K562 (cell line): ENCODE results near the gene VPS26A. TPM values are rescaled to one million over a fixed set of nuclear protein-coding genes. Genes with fewer than 3 reads are reported as not detected.

Source experiments
- CREB1 ChIP-seq, 2 experiments: sonication (generic) in 1 of 2; formaldehyde crosslinking in 1 of 2; IDR thresholded peaks; 2 replicates each; pipeline versions ENCODE4 v1.6.1 to v1.8.0; 2012 to 2022; ENCODE audit warnings: inconsistent platforms in 1 of 2, mild to moderate bottlenecking in 1 of 2, missing genetic modification reagents in 1 of 2, moderate library complexity in 1 of 2
- HLTF ChIP-seq: fragments of 450-650 bp; IDR thresholded peaks from 2 replicates; pipeline ENCODE4 v1.6.1; 2016
- HMGXB4 ChIP-seq: sonication (generic); formaldehyde crosslinking; IDR thresholded peaks from 2 replicates; pipeline ENCODE4 v1.8.1; 2023; ENCODE audit warnings: mild to moderate bottlenecking, missing genetic modification reagents
- IRF9 ChIP-seq: fragments of 450-650 bp; IDR thresholded peaks from 2 replicates; pipeline ENCODE4 v1.6.1; 2016; ENCODE audit warnings: missing biosample characterization, missing genetic modification characterization
- LARP7 ChIP-seq: fragments of 450-650 bp; IDR thresholded peaks from 2 replicates; pipeline ENCODE4 v1.6.1; 2016
- MAFF ChIP-seq: IDR thresholded peaks from 2 replicates; pipeline ENCODE4 v1.6.1; 2012; ENCODE audit warnings: low read length, improper control_type of control experiment
- PHB2 ChIP-seq: fragments of 450-650 bp; IDR thresholded peaks from 2 replicates; pipeline ENCODE4 v1.6.1; 2017; ENCODE audit warnings: low read depth
- RBBP5 ChIP-seq: fragments of 200-600 bp; sonication (generic); IDR thresholded peaks from 2 replicates; pipeline ENCODE4 v1.6.1; 2012; ENCODE audit warnings: borderline replicate concordance, mild to moderate bottlenecking, low read length, control low read depth, inconsistent platforms; ENCODE audit not compliant: insufficient read depth, poor library complexity, severe bottlenecking
- SAP30 ChIP-seq: fragments of 200-600 bp; sonication (generic); IDR thresholded peaks from 2 replicates; pipeline ENCODE4 v1.6.1; 2012; ENCODE audit warnings: borderline replicate concordance, low read depth, mild to moderate bottlenecking, moderate library complexity, low read length, control low read depth, inconsistent platforms; ENCODE audit not compliant: insufficient read depth, poor library complexity, severe bottlenecking
- TSC22D4 ChIP-seq: fragments of 450-650 bp; IDR thresholded peaks from 2 replicates; pipeline ENCODE4 v1.6.1; 2016; ENCODE audit warnings: missing genetic modification characterization, missing biosample characterization, control low read depth
- YY1 ChIP-seq, 3 experiments: IDR thresholded peaks; 2 replicates each; pipeline ENCODE4 v1.6.1; 2011; ENCODE audit warnings: low read length in 2 of 3, mild to moderate bottlenecking in 2 of 3, moderate library complexity in 2 of 3, borderline replicate concordance in 1 of 3, control low read depth in 1 of 3, low read depth in 1 of 3; ENCODE audit not compliant: insufficient read depth in 3 of 3, insufficient replicate concordance in 2 of 3, control insufficient read depth in 1 of 3, insufficient read length in 1 of 3; ENCODE audit errors: extremely low read depth in 1 of 3
- ZBTB12 ChIP-seq: fragments of 250-450 bp; sonication (Bioruptor Pico); IDR thresholded peaks from 2 replicates; pipeline ENCODE4 v1.4.0; 2020
- ZBTB2 ChIP-seq: fragments of 450-650 bp; IDR thresholded peaks from 2 replicates; pipeline ENCODE4 v1.6.1; 2016; ENCODE audit warnings: antibody characterized with exemption
- ZNF445 ChIP-seq: fragments of 250-450 bp; sonication (Bioruptor Pico); IDR thresholded peaks from 2 replicates; pipeline ENCODE4 v1.4.0; 2020; ENCODE audit warnings: low read depth, mild to moderate bottlenecking, moderate library complexity
- polyA plus RNA-seq, 8 experiments: library from polyadenylated mRNA; depleted of rRNA in 4 of 8; stranded (reverse) in 5 of 8; unstranded in 3 of 8; fragments of >200 nt; fragmentation: Nextera tagmentation in 2 of 8; fragmentation: Illumina TruSeq in 1 of 8; extraction: Ambion mirVana in 2 of 8; extraction: Trizol in 1 of 8; gene quantifications; 2 replicates each; pipeline versions ENCODE4 v1.2.1 to v1.2.3, GENCODE V29; 2011 to 2014; ENCODE audit warnings: inconsistent platforms in 1 of 8, missing spikeins in 1 of 8
- total RNA-seq, 7 experiments: library from RNA; depleted of rRNA in 6 of 7; stranded (reverse); fragments of >200 nt in 6 of 7; fragmentation: Illumina TruSeq in 2 of 7; extraction: Trizol in 2 of 7; gene quantifications; 2 replicates each; pipeline versions ENCODE4 v1.2.1 to v1.2.3, GENCODE V29; 2011 to 2021; ENCODE audit warnings: low replicate concordance in 1 of 7
- TF ChIP-seq, protein P1 (sequence below), 2 experiments: fragments of 450-650 bp; conservative IDR thresholded peaks; 2 replicates each; pipeline ENCODE4 v1.6.1; 2017; ENCODE audit warnings: mild to moderate bottlenecking in 2 of 2, moderate library complexity in 2 of 2

VPS26A gene
- total and polyA plus RNA-seq, 9 of the 15 experiments (the other 6 are each of a cell fraction or from before 2014, with no cell fraction given) = 47.1 to 137 (median 69.3) TPM

- TF ChIP-seq PHB2 (peak; percentile 70), MAFF (no peak), YY1 (IDR thresholded peaks at IDR 0.05; ENCODE audit: borderline replicate concordance in 1 of 3, control insufficient read depth in 1 of 3, extremely low read depth in 1 of 3, insufficient read depth in 3 of 3, insufficient read length in 1 of 3, insufficient replicate concordance in 2 of 3, low read depth in 1 of 3, low read length in 2 of 3) (peak in 1 of 3 experiments; percentile 49), ZBTB2 (peak; percentile 42; the same call in 1 of the 2 replicates), LARP7 (peak; percentile 63; the same call in 1 of the 2 replicates), ZNF445 (CRISPR knock-in tag) (no peak), RBBP5 (peak; percentile 46), SAP30 (no peak), ZBTB12 (no peak), HLTF (peak; percentile 79), IRF9 (tag) (peak; percentile 31; the same call in 1 of the 2 replicates), HMGXB4 (CRISPR knock-in tag) (no peak), CREB1 (IDR thresholded peaks at IDR 0.05) (peak; percentile 78), CREB1 (CRISPR knock-in tag; IDR thresholded peaks at IDR 0.05) (peak; percentile 66; the same call in 1 of the 2 replicates), TSC22D4 (tag) (peak; percentile 55; the same call in 1 of the 2 replicates)
- TF ChIP-seq, protein P1, sequence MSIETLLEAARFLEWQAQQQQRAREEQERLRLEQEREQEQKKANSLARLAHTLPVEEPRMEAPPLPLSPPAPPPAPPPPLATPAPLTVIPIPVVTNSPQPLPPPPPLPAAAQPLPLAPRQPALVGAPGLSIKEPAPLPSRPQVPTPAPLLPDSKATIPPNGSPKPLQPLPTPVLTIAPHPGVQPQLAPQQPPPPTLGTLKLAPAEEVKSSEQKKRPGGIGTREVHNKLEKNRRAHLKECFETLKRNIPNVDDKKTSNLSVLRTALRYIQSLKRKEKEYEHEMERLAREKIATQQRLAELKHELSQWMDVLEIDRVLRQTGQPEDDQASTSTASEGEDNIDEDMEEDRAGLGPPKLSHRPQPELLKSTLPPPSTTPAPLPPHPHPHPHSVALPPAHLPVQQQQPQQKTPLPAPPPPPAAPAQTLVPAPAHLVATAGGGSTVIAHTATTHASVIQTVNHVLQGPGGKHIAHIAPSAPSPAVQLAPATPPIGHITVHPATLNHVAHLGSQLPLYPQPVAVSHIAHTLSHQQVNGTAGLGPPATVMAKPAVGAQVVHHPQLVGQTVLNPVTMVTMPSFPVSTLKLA (conservative IDR thresholded peaks at IDR 0.05) = peak in 1 of 2 experiments; percentile 49; a peak in 3 of 4 replicates
Observed at GRCh38 chr10:69089638-69090599, 34.1 kb upstream of the VPS26A start (continued).
